GM12874 (cell line): Measurements from ENCODE around the gene PTPRK.

ENCODE experiments used
- TF ChIP-seq, protein P1 (sequence below): IDR thresholded peaks from 2 replicates; pipeline ENCODE4 v1.5.1; 2011; ENCODE audit warnings: low read depth, mild to moderate bottlenecking, control low read depth, low read length, moderate library complexity; ENCODE audit not compliant: insufficient read depth

PTPRK gene

DNA sequence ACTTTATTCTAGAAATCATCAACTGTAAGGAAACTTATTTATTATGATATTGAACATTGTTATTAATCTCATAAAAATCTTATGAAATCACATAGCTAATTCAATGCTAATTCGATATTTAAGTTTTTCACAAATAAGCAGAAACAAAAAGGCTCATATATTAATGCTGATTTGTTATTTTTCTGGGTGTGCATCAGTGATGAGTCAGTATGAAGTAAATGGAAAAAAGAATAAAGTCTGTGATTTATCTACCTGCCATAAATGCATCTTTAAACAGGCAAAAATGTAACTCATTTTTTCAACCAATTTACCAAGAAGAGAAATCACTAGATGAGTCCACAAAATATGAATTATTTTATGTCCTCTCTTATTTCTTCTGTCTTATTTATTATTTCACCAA, 253.5 kb downstream of the PTPRK start:
- TF ChIP-seq, protein P1, sequence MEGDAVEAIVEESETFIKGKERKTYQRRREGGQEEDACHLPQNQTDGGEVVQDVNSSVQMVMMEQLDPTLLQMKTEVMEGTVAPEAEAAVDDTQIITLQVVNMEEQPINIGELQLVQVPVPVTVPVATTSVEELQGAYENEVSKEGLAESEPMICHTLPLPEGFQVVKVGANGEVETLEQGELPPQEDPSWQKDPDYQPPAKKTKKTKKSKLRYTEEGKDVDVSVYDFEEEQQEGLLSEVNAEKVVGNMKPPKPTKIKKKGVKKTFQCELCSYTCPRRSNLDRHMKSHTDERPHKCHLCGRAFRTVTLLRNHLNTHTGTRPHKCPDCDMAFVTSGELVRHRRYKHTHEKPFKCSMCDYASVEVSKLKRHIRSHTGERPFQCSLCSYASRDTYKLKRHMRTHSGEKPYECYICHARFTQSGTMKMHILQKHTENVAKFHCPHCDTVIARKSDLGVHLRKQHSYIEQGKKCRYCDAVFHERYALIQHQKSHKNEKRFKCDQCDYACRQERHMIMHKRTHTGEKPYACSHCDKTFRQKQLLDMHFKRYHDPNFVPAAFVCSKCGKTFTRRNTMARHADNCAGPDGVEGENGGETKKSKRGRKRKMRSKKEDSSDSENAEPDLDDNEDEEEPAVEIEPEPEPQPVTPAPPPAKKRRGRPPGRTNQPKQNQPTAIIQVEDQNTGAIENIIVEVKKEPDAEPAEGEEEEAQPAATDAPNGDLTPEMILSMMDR = no peak

DNA sequence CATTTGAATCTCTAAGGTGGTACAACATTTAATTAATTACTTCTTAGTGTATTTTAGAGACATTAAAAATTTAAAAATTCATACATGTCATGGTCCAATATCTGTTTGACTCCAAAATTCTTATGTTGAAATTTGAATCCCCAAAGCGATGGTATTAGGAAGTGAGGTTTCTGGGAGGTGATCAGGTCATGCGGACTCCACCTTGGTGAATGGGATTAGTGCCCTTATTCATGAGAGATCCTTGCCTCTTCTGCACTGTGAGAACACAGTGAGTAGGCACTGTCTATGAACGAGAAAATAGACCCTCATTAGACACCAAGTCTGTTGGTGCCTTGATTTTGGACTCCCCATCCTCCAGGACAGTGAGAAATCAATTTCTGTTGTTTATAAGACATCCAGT, 254.7 kb downstream of the PTPRK start:
- TF ChIP-seq, protein P1 = no peak

DNA sequence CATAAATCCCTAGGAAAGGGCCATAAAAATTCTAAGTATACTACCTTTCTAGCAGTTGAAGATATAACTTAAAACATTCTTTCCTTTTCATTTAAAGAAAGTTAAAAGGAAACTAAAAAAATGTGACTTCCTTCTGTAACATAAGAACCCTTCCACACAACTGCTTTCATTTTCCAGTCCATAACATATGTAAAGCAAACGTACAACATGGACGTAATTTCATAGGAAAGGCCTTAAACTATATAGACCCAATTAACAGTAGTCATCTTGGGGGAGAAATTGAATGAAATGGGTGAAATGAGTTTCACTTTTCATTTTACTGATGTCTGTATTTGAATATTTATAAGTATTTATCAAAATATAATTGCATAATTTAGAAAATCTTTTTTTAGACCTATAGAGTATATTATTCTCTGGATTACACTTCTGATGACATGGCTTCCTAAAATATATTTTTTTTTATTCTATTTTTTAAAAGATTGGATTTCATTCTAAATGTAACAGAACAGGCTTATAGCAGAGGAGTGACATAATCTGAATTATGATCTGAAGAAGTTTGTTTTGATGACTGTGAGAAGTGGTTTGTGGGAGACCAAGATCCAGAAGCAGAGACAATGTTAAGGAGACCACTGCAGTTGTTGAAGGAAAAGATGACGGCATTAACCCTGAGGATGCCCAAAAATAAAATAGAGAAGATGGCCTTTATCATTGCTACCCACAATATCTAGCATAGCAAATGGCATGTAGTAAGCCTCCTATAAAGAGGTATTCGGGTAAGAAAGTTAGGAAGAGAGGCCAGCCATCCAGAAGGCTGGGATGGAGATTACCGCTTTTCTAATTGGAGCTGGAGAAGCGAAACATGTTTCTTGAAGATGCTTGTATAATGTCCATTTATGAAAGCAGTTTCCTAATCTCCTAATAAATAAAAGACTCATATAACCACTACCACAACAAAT, 260.4 kb downstream of the PTPRK start:
- TF ChIP-seq, protein P1 = no peak

DNA sequence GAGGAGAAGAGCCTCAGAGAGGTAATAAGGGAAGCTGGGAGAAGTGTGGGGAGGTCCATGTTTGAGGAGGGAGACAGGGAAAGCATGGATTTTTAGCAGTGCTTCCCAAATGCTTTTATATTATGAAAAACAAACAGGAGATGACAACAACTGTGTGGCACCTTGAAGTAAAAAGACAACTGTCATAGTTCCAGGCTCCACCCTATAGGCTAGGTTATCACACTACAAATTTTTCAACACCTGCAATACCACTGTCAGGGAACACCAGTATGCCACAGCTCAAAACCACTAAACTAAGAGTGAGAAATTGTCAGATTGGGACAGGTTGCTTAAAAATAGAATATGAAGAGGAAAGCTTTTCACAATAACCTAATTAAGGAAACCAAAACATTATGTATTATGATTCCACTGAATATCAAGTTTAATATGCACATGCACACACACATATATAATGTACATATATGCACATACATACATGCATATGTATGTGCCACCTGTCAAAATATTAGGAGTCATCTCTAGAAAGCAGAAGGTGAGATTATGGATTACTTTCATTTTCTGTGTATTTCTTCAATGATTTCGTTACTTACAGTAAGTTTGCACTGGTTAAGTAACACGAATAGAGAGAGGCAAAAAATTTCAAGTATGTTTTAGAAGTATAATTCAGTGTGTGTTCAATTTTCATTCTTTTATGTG, 261.2 kb downstream of the PTPRK start:
- TF ChIP-seq, protein P1 = no peak

DNA sequence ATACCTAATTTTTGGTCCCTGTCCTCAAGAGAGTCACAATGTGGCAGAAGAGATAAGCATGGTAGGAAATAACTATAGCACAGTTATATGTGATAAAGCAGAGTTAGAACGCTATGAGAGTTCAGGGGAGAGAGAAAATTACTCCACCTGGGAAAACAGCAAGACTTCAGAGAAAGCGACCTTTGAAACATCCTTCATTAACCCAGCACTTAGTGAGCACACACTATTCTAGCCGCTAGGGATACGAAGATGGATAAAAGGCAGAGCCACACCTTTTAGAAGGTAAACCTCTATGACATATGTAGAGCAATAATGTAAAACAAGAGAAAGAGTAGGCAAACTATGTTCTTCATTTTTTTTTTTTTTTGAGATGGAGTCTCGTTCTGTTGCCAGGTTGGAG, 264.3 kb downstream of the PTPRK start:
- TF ChIP-seq, protein P1 = no peak

DNA sequence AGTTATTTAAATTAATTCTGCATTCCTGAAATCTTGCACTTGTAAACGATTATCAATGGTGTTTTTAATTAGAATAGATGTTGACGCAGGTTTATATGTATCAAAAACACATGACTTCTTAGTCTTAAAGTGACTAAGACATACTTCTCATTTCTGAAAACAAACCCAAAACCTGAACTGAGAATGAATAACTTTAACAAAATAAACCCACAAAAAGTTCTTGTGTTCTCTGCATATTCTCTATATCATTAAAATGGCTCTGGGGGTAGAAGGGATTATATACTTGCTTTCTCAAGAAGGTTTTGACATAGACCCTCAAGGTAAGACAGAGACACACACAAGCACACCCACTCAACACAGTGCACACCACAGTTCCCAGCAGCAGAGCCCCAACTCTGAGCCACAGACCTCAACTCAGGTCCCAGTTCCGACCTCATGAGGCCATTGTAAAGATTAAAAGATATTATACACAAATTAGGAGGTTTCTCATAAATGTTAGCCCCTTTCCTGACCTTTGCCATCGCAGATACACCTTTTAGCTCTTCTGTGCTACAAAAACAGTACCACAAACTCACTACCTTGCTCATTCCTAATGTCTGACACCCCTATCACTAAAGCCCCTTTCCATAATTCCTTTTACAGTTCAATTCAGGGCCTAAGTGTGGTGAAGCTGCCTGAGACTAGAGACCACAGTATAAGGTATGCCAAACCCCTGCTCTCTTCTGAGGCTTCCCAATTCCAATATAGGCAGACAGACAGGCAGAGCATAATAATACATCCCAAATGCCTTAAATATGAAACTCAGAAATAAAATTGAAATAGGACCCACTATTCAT, 267.8 kb downstream of the PTPRK start:
- TF ChIP-seq, protein P1 = no peak
